ENCODE data around the gene FUNDC2.

DNA sequence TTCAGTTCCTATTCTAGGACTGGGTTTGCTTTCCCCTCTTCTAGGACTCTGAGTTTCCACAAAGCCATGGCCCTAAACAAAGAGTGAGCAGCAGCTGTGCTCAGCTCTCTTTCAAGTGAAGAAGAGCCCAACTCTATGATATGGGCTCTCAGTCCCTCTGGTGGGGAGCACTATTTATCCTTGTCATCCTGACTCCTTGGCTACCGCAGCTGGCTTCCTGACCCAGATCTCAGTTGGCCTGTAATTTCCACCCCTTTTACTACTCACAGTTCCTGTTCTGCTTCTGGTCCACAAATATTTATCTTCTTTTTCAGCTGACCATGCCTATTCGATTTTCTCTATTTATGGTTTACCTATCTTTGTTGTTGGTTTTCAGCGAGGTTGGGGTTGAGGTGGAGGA, 37.9 kb upstream of the FUNDC2 start:
- TF ChIP-seq CTCF (IDR thresholded peaks at IDR 0.05) (no peak), POLR2A (IDR thresholded peaks at IDR 0.05) (no peak)
